Measurements from ENCODE around the gene OLFML2B.

DNA sequence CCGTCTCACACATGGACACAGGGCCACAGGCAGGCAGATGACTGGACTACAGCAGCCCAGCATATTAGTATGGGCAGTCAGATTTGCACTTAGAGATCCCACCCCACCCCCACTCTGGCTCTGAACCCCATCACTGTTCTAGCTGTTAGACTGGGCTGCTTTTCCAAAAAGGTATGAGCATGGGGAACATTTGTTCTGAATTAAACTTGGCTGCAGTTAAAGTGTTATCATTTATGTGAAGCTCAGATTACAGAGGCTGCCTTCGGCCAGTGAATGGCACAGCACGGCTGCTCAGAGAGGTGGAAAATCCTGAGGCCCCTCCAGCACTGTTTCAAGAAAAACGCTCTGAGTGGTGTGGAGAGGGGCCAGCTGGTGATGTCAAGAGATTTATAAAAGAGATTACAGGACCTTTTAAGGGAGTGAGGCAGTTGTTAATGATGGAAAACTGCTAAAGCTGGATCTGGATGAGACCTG is 38.9 kb upstream of the OLFML2B start:
- TF ChIP-seq, protein P1, sequence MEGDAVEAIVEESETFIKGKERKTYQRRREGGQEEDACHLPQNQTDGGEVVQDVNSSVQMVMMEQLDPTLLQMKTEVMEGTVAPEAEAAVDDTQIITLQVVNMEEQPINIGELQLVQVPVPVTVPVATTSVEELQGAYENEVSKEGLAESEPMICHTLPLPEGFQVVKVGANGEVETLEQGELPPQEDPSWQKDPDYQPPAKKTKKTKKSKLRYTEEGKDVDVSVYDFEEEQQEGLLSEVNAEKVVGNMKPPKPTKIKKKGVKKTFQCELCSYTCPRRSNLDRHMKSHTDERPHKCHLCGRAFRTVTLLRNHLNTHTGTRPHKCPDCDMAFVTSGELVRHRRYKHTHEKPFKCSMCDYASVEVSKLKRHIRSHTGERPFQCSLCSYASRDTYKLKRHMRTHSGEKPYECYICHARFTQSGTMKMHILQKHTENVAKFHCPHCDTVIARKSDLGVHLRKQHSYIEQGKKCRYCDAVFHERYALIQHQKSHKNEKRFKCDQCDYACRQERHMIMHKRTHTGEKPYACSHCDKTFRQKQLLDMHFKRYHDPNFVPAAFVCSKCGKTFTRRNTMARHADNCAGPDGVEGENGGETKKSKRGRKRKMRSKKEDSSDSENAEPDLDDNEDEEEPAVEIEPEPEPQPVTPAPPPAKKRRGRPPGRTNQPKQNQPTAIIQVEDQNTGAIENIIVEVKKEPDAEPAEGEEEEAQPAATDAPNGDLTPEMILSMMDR (IDR thresholded peaks at IDR 0.05): no peak
- TF ChIP-seq POLR2A (IDR thresholded peaks at IDR 0.05): no peak

Data from esophagus squamous epithelium (tissue), 4 donors.